GM18951 (cell line): Measurements from ENCODE around the gene WDTC1.
"Not testable (repeated sequence)": the region's sequence is repeated elsewhere in the genome, so short reads cannot be mapped to it uniquely, and the experiment has no call there.

Experiments used
- POLR2A ChIP-seq: IDR thresholded peaks from 4 replicates; pipeline ENCODE4 v1.6.1; 2011; ENCODE audit warnings: mild to moderate bottlenecking; ENCODE audit not compliant: insufficient read length, insufficient read depth; ENCODE audit errors: extremely low read depth
- in situ Hi-C: fragments of 300-500 bp; cut with MboI; formaldehyde crosslinking; loops from one replicate; pipeline ENCODE4 v1.12.0; 2022; ENCODE audit warnings: low sequenced_read_pairs, mixed read lengths, inconsistent platforms; ENCODE audit not compliant: unreplicated experiment

WDTC1 gene

DNA sequence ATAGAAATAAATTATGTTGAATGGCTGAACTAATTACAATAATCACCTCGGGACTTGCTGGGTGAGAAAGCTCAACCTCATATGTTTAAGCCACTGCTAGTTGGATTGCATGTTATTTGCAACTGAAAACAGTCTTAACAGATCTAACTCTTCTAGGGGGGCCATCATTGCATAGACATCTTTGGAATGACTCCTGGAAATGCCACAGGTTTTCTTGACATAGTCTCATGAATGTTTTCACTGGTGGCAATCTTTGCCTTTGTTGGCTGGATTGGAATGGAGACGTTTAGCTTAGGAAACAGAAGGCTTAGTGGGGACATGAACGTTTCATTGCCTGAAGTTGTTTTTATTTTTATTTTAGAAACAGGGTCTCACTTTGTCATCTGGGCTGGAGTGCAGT, 8.8 kb upstream of the WDTC1 start:
- in situ Hi-C loops: no loop called here
- no peak for TF ChIP-seq POLR2A

DNA sequence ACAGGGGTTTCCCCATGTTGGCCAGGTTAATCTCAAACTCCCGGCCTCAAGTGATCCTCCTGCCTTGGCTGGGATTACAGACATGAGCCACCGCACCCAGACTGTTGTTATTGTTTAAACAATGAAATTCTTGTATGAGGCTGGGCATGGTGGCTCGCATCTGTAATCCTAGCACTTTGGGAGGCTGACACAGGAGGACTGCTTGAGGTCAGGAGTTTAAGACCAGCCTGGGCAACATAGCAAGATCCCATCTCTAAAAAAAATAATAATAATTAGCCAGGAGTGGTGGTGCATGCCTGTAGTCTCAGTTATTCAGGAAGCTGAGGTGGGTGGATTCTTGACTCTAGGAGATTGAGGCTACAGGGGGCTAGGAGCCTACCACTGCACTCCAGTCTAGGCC, 6.7 kb upstream of the WDTC1 start:
- in situ Hi-C loops: no loop called here
- no peak for TF ChIP-seq POLR2A

DNA sequence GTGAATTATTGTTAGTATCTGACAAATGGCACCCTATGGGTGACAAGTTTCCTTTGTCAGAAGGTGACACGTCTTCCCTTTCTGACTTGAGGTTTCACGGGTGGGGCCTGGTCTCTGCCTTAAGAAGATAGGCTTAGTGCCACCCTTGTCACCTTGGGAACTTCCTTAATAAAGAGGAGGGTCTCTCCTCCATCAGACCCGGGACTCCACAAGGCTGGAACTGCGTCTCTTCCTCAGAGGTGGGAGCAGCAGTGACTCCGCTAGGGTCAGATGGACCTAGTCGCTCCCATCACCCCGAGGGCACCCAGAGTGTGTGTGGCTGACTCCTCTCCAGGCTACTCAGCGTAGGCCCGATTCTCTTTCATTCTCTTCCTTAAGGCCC, 774 bp upstream of the WDTC1 start:
- in situ Hi-C loops: no loop called here
- no peak for TF ChIP-seq POLR2A

DNA sequence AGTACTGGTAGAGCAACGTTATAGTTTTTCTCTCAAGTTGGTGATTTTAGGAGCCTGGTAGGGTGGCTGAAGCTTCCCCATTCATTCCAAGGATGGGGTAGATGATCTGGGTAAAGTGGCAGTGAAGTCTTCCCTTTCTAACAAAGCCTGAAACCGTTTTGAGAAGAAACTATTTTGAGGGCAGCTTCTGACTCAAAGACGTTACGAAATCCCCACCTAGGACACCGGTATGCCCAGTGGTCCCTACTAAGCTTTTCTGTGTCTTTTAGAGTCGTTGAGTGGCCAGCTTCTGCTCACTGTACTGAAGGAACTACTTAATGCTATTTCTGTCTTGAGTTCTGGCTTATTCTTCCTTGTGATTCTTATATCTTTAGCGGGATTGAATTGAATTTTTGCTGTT, 1.4 kb downstream of the WDTC1 start:
- no peak for TF ChIP-seq POLR2A
- in situ Hi-C loops: no loop called here

DNA sequence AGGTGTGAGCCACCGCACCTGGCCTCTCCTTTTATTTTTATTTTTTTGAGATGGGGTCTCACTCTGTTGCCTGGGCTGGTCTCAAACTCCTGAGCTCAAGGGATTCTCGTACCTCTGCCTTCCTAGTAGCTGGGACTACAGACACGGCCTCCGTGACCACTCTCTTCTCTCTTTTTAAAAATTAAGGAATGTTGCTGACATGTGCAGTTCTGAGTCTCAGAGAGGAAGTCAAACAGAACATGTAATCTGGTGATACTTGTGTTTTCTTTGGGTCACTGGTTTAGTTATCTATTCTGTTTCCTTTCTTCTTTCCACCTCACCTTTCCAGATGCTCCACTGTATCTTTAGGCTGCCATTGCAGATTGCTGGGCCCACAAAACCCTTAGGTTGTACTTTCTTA, 2.7 kb downstream of the WDTC1 start:
- in situ Hi-C loops: no loop called here
- no peak for TF ChIP-seq POLR2A

DNA sequence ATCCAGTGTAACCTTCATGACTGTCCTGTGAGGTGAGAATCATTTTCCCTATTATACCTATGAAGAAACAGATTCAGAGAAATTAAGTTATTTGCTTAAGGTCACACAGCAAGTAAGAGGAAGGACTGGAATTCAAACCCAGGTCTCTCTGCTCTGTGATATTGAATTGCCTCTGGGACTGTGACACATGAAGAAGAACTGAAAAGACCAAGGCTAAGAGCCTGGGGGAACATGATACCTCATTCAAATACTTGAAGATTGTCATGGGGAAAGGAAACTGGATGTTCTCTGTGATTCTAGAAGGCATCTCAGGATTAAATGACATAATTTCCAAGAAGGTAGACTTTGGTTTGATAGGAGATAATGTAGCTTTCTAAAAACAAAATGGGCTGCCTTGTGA, 3.6 kb downstream of the WDTC1 start:
- in situ Hi-C loops: no loop called here

DNA sequence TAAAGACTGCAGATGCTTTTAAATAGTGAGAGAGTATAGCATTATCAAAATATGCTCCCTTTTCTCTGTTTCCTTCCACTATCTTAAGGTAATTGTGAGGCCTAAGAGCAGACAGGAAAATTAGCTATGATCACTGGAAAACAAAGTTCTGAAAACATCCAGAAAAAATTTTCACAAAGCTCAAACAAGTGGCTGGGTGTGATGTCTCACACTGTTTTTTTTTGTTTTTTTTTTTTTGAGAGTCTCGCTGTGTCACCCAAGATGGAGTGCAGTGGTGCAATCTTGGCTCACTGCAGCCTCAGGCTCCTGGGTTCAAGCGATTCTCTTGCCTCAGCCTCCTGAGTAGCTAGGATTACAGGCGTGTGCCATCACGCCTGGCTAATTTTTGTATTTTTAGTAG, 7.2 kb downstream of the WDTC1 start:
- TF ChIP-seq POLR2A: no peak
- in situ Hi-C loops: no loop called here

More for the DNA sequence above, 3.6 kb downstream of the WDTC1 start:
- no peak for TF ChIP-seq POLR2A

DNA sequence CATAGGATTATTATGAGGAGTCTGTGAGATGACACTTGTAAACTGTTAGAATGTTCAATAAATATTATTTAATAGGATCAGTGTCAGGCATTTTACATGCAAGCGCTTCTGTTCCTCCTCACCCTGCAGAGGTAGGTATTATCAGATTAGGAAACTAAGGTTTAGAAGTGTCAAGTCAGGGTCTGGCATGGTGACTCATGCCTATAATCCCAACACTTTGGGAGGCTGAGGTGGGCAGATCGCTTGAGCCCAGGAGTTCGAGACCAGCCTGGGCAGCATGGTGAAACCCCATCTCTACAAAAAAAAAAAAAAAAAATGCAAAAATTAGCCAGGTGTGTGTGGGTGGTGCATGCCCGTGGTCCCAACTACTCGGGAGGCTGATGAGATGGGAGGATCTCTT, 9.2 kb downstream of the WDTC1 start:
- in situ Hi-C loops: not testable (repeated sequence)

DNA sequence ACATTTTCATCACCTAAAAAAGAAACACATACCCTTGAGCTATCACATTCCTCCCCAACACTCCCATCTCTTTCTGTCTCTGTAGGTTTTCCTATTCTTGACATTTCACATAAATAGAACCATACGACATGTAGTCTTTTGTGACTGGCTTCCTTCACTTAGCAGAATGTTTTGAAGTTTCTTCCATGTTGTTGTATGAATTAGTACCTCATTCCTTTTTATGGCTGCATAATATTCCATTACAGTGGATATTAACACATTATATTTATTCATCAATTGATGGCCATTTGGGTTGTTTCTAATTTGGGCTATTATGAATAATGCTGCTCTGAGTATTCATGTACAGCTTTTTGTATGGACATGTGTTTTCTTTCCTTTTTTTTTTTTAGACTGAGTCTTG, 11.8 kb downstream of the WDTC1 start:
- TF ChIP-seq POLR2A: no peak
- in situ Hi-C loops: no loop called here

DNA sequence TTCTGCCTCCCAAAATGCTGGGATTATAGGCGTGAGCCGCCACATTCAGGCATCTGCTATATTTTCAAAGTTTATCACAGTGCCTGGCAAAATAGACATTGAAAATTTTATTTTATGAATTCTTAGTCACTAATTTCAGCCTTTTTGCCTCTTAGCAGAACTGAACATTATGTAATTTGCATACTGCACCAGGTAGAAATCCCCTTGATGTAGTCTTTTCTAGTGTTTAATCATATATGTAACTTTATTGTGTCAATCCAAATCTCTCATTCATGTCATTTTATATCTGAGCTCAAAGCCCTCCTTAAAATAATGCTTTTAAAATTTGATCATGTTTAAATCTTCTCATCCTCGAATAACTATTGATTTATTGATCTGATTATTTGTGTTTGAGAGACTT, 19.2 kb downstream of the WDTC1 start:
- in situ Hi-C loops: no loop called here
- no peak for TF ChIP-seq POLR2A

DNA sequence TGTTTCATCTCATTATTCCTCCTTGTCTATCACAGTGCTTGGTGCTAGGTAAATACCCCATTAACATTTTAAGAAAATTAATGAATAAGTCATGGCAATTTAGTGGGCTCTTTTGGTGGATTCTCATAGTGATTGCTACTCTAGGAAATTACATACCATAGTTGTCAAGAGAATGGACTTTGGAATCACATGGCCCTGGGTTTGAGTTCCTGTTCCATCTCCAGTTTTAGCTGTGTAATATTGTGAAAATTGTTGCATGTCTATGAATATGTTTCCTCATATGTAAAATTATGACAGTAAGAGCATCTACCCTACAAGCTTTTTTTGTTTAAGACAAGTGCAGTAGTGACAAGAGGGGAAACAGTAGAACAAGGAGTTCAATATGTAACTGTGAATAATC, 20.7 kb downstream of the WDTC1 start:
- TF ChIP-seq POLR2A: no peak
- in situ Hi-C loops: no loop called here

DNA sequence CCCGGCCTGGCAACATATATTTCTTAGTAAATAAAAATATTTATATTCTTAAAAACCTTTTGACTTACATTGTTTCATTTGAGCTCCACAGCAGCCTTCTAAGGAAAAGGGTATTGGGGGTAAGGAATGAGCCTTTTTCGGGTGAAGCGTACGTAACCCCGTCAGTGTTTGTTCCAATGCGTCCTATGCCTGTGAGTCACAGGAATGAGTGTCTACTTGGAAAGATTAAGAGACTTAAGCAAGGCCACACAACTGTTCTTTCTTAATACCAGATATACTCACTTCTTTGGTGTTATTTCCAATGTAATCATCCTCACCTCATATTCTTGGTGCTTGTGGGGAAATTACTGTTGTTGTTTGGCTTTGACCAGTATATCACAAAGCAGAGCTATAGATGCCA, 22.7 kb downstream of the WDTC1 start:
- in situ Hi-C loops: no loop called here
- no peak for TF ChIP-seq POLR2A

DNA sequence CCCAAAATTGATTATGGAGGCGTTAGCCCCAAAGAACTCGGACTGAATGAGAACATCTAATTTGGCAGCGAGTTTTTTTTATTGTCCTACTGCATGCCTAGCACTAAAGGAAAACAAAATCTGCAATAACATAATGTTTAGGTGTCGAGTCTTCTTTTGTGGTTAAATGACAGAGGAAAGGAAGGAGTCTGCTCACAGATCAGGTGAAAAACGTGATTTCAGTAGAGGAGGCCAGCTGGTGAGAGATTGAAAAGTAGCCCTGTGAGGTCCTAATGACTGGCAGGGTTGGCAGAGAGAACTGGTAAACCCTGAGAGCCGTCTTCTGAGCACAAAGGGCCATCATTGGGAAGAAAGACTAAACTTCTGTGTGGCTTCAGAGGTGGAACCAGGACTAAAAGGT, 24.2 kb downstream of the WDTC1 start:
- no peak for TF ChIP-seq POLR2A
- in situ Hi-C loops: no loop called here

DNA sequence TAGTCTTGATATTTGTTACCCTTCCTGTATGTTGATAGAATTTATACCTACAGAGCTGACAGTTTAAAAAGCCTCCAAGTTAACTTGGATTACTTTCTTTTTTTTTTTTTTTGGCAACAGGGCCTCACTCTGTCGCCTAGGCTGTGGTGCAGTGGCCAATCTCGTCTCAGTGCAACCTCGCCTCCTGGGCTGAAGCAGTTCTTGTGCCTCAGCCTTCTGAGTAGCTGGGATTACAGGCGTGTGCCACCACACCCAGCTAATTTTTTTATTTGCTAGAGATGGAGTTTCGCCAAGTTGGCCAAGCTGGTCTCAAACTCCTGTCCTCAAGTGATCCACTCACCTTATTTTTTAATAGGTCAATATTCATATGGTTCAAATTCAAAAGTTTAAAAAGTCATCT, 32.7 kb downstream of the WDTC1 start:
- TF ChIP-seq POLR2A: no peak
- in situ Hi-C loops: no loop called here

DNA sequence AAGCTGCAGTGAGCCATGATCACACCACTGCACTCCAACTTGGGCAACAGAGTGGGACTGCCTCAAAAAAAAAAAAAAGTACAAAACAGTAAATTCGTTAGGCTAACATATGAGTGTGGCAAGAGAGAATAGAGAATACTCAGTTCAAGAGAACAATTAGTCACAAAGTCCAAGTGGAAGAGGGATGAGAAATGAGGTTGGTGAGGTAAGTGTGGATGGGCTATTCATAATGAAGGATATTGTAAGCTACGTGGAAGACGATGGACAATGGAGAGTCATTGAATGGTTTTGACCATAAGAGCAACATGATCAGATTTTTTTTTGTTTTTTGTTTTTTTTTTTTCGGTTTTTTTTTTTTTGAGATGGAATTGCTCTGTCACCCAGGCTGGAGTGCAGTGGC, 34.8 kb downstream of the WDTC1 start:
- in situ Hi-C loops: no loop called here
- no peak for TF ChIP-seq POLR2A

DNA sequence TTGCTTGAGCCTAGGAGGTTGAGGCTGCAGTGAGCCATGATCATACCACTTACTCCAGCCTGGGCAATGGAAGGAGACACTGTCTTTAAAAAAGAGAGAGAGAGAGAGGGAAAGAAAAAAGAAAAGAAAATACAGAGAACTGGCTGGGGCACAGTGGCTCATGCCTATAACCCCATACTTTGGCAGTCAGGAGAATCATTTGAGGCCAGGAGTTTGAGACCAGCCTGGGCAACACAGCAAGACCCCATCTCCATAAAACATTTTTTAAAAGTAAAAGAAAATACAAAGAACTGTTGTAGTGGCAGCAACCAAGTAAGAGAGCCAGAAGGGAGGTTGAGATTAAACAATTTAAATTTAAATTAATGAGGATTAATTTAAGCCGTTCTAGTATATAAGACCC, 39.8 kb downstream of the WDTC1 start:
- TF ChIP-seq POLR2A: no peak
- in situ Hi-C loops: no loop called here

DNA sequence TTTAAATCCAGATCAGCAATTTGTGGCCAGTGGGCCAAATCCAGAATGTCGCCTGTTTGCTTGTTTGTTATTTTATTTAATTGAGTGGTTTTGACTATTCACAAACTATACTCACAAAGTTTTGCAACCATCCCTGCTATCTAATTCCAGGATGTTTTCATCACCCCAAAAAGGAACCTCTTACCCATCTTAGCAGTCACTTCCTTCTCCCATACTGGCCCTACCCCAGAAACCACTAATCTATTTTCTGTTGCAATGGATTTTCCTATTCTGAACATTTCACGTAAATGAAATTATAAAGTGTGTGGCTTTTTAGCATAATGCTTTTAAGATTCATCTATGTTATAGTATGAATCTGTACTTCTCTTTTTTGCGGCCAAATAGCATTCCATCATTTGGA, 41.3 kb downstream of the WDTC1 start:
- in situ Hi-C loops: loop anchor here (5.0 kb wide), 1 partner anchor 173 kb away; no protein-coding TSS in a partner anchor

More for the DNA sequence above, 41.3 kb downstream of the WDTC1 start:
- TF ChIP-seq POLR2A: no peak
